Activated CD8-positive, alpha-beta T cell treated with anti-CD3 and anti-CD28 coated beads for 36 hours (primary cell): ENCODE data around the gene CFLAR. TPM values are rescaled to one million over a fixed set of nuclear protein-coding genes. Genes with fewer than 3 reads are reported as not detected.
"Not testable (repeated sequence)": the region's sequence is repeated elsewhere in the genome, so short reads cannot be mapped to it uniquely, and the experiment has no call there.

Experiments
- ATAC-seq: fragments of 200-7000 bp; cut with Tn5 transposase; one replicate; pipeline ENCODE4 v1.10.0; 2021; ENCODE audit warnings: mild to moderate bottlenecking, moderate library complexity
- CTCF ChIA-PET: fragments of 350-600 bp; sonication (Branson Sonifier 250); formaldehyde crosslinking; loops from one replicate; lab custom pipeline; 2021; ENCODE audit warnings: antibody characterized with exemption; lab: Charles Lee
- POLR2A ChIA-PET: fragments of 350-600 bp; sonication (Branson Sonifier 250); formaldehyde crosslinking; loops from one replicate; lab custom pipeline; 2021; ENCODE audit warnings: antibody characterized with exemption; lab: Charles Lee
- DNase-seq: peaks from one replicate; pipeline ENCODE4 v3.0.0-alpha.2; 2020
- H3K27ac Mint-ChIP-seq: one replicate; pipeline ENCODE4 v1.8.0; 2021; ENCODE audit warnings: mild to moderate bottlenecking, mixed read lengths
- H3K27me3 Mint-ChIP-seq: one replicate; pipeline ENCODE4 v1.8.0; 2021; ENCODE audit warnings: mixed read lengths
- H3K36me3 Mint-ChIP-seq: one replicate; pipeline ENCODE4 v1.8.0; 2021; ENCODE audit warnings: low read depth, mixed read lengths
- H3K4me1 Mint-ChIP-seq: one replicate; pipeline ENCODE4 v1.8.0; 2021; ENCODE audit warnings: low read depth, mixed read lengths
- H3K4me3 Mint-ChIP-seq: one replicate; pipeline ENCODE4 v1.8.0; 2021; ENCODE audit warnings: mild to moderate bottlenecking, moderate library complexity, mixed read lengths
- H3K9me3 Mint-ChIP-seq: one replicate; pipeline ENCODE4 v1.8.0; 2021; ENCODE audit warnings: mixed read lengths
- intact Hi-C: fragments of 100-400 bp; cut with micrococcal nuclease; formaldehyde crosslinking; loops from one replicate; pipeline ENCODE4 v1.10.0; 2022
- total RNA-seq, 2 experiments: library from RNA; stranded (reverse); gene quantifications; one replicate each; pipeline ENCODE4 v1.2.3, GENCODE V29; 2021
- TF ChIP-seq, protein P1 (sequence below): fragments of 200-600 bp; IDR thresholded peaks from one replicate; pipeline ENCODE4 v1.8.0; 2022; ENCODE audit warnings: antibody characterized with exemption, mild to moderate bottlenecking

Gene CFLAR
- total RNA-seq, 2 experiments from 2014 or later, result 222 to 229 TPM

GRCh38 chr2:201139836-201140604 lies 24.1 kb downstream of the CFLAR start:
- no peak overlapping the region for H3K27ac Mint-ChIP-seq
- no peaks in the 10 kb centered on the region for H3K27me3 Mint-ChIP-seq
- ChIA-PET CTCF (no interaction called here), POLR2A (interaction anchor here (1.1 to 2.6 kb wide), 2 partner anchors 22 to 29 kb away, joined by 3 to 15 read pairs; no protein-coding TSS in a partner anchor)
- no peak overlapping the region for H3K4me3 Mint-ChIP-seq
- DNase-seq, result no peak
- TF ChIP-seq, protein P1, sequence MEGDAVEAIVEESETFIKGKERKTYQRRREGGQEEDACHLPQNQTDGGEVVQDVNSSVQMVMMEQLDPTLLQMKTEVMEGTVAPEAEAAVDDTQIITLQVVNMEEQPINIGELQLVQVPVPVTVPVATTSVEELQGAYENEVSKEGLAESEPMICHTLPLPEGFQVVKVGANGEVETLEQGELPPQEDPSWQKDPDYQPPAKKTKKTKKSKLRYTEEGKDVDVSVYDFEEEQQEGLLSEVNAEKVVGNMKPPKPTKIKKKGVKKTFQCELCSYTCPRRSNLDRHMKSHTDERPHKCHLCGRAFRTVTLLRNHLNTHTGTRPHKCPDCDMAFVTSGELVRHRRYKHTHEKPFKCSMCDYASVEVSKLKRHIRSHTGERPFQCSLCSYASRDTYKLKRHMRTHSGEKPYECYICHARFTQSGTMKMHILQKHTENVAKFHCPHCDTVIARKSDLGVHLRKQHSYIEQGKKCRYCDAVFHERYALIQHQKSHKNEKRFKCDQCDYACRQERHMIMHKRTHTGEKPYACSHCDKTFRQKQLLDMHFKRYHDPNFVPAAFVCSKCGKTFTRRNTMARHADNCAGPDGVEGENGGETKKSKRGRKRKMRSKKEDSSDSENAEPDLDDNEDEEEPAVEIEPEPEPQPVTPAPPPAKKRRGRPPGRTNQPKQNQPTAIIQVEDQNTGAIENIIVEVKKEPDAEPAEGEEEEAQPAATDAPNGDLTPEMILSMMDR, result no peak
- H3K36me3 Mint-ChIP-seq, result peaks cover 64% of the 10 kb centered on the region
- intact Hi-C loops, result no loop called here
- no peaks in the 10 kb centered on the region for H3K9me3 Mint-ChIP-seq
- ATAC-seq, result no peak
- H3K4me1 Mint-ChIP-seq, result peaks cover 50% of the 10 kb centered on the region

DNA sequence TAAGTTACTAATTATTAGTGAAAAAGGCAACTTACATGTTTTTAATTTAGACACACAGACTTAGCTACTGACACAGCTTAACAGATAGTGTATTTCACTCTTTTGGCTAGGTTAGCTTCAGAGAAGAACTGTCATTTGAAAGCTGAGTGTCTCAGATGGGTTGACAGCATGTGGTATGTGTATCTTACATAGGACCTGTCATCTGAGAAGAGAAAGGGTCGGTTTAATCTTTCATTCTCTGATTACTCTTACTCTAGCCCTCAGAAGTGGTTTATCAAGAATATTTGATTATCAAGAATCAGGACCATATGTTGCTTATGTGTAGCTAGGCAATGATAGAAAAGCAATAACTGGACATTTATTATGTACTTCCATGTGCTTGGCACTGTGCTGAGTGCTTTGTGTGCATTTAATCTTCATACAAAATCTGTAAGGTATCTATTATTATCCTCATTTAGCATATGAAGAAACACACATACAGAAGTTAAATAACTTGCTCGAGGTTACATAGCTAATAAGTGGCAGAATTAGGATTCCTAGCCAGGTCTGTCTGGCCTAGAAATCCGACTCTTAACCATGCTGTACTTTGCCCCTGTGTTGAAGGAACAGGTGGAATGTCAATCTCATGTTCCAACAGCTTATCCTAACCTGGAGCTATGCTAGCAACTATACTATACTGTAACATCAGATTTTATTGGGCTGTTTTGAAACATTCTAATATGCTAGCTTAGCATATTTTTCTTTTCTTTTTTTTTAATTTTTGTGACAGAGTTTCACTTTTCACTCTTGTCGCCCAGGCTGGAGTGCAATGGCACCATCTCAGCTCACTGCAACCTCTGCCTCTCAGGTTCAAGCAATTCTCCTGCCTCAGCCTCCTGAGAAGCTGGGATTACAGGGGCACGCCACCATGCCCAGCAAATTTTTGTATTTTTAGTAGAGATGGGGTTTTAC lies 28.4 kb downstream of the CFLAR start:
- TF ChIP-seq, protein P1, result no peak
- H3K36me3 Mint-ChIP-seq, result peaks cover 47% of the 10 kb centered on the region
- DNase-seq (no peak), ATAC-seq (no peak)
- no peak overlapping the region for H3K27ac Mint-ChIP-seq
- H3K27me3 Mint-ChIP-seq, result no peaks in the 10 kb centered on the region
- H3K4me1 Mint-ChIP-seq, result peaks cover 24% of the 10 kb centered on the region
- no peak overlapping the region for H3K4me3 Mint-ChIP-seq
- intact Hi-C loops, result no loop called here
- ChIA-PET CTCF (interaction anchor here (0.8 to 2.5 kb wide), 10 partner anchors 9 to 243 kb away, joined by 3 to 14 read pairs (median 4); partner anchors contain the start of gene ORC2), POLR2A (interaction anchor here (0.9 to 3.3 kb wide), 6 partner anchors 9 to 29 kb away, joined by 3 to 20 read pairs (median 4); partner anchors contain the start of gene CFLAR)
- H3K9me3 Mint-ChIP-seq, result no peaks in the 10 kb centered on the region

- ChIA-PET POLR2A (interaction anchor here (0.6 to 2.4 kb wide), 4 partner anchors 11 to 185 kb away, joined by 3 to 20 read pairs (median 4); partner anchors contain the start of gene CFLAR), CTCF (interaction anchor here (0.9 to 2.4 kb wide), 7 partner anchors 9 to 247 kb away, joined by 3 to 9 read pairs (median 4); no protein-coding TSS in a partner anchor)
- TF ChIP-seq, protein P1, result no peak
- peak overlapping the region; percentile 59 for H3K27ac Mint-ChIP-seq
- H3K27me3 Mint-ChIP-seq, result no peaks in the 10 kb centered on the region
- H3K36me3 Mint-ChIP-seq, result peaks cover 63% of the 10 kb centered on the region
- no peak for DNase-seq
- H3K4me3 Mint-ChIP-seq, result no peak overlapping the region
- ATAC-seq, result no peak
- no peaks in the 10 kb centered on the region for H3K9me3 Mint-ChIP-seq
- intact Hi-C loops, result no loop called here
- H3K4me1 Mint-ChIP-seq, result peaks cover 41% of the 10 kb centered on the region
These were observed 32.5 kb downstream of the CFLAR start for GRCh38 chr2:201148434-201148990.

GRCh38 chr2:201149064-201149820 lies 33.3 kb downstream of the CFLAR start:
- Mint-ChIP-seq H3K27ac (peak overlapping the region; percentile 59), H3K36me3 (peaks cover 60% of the 10 kb centered on the region), H3K4me1 (peaks cover 41% of the 10 kb centered on the region), H3K9me3 (no peaks in the 10 kb centered on the region), H3K27me3 (no peaks in the 10 kb centered on the region), H3K4me3 (no peak overlapping the region)
- intact Hi-C loops, result no loop called here
- CTCF ChIA-PET, result interaction anchor here (0.9 to 2.4 kb wide), 7 partner anchors 9 to 248 kb away, joined by 3 to 9 read pairs (median 4); no protein-coding TSS in a partner anchor
- ATAC-seq (no peak), DNase-seq (no peak)
- TF ChIP-seq, protein P1, result no peak
- POLR2A ChIA-PET, result interaction anchor here (0.6 to 2.4 kb wide), 3 partner anchors 14 to 186 kb away, joined by 3 to 20 read pairs (median 4); partner anchors contain the start of gene CFLAR

- intact Hi-C loops, result not testable (repeated sequence)
These were observed 33.8 kb downstream of the CFLAR start for GRCh38 chr2:201149821-201150165.

More at GRCh38 chr2:201149821-201150165, 33.8 kb downstream of the CFLAR start:
- POLR2A ChIA-PET, result interaction anchor here (2.4 kb wide), 1 partner anchor 33 kb away, joined by 20 read pairs; the partner anchor contains the start of gene CFLAR
- H3K9me3 Mint-ChIP-seq, H3K27me3 Mint-ChIP-seq, ATAC-seq, DNase-seq, H3K4me3 Mint-ChIP-seq: not testable (repeated sequence)
- Mint-ChIP-seq H3K27ac (peak overlapping the region; percentile 46), H3K4me1 (peaks cover 44% of the 10 kb centered on the region), H3K36me3 (peaks cover 66% of the 10 kb centered on the region)
- CTCF ChIA-PET, result interaction anchor here (1.0 to 1.1 kb wide), 3 partner anchors 9 to 82 kb away, joined by 4 to 6 read pairs (median 4); no protein-coding TSS in a partner anchor
